Osteoblast (primary cell): ENCODE data around the gene MCOLN1. TPM values are rescaled to one million over a fixed set of nuclear protein-coding genes. Genes with fewer than 3 reads are reported as not detected.

Source experiments
- DNase-seq: peaks from one replicate; pipeline ENCODE4 v3.0.0; 2011; ENCODE audit warnings: low spot score, mixed read lengths; ENCODE audit not compliant: insufficient read length; ENCODE audit errors: missing footprints
- H2AFZ ChIP-seq: 2 replicates; pipeline ENCODE4 v1.6.0; 2011; ENCODE audit warnings: mild to moderate bottlenecking, low read length
- H3K27ac ChIP-seq: 2 replicates; pipeline ENCODE4 v1.5.1; 2011; ENCODE audit warnings: mild to moderate bottlenecking, low read depth, low read length, moderate library complexity
- H3K27me3 ChIP-seq: 2 replicates; pipeline ENCODE4 v1.6.0; 2012; ENCODE audit warnings: mild to moderate bottlenecking, control low read depth, inconsistent platforms, low read length, moderate library complexity; ENCODE audit not compliant: insufficient read depth
- H3K36me3 ChIP-seq: 2 replicates; pipeline ENCODE4 v1.5.1; 2011; ENCODE audit warnings: mild to moderate bottlenecking, low read length, control low read depth, moderate library complexity; ENCODE audit not compliant: insufficient read depth
- H3K4me1 ChIP-seq: 2 replicates; pipeline ENCODE4 v1.5.1; 2011; ENCODE audit warnings: mild to moderate bottlenecking, low read length, control low read depth, moderate library complexity; ENCODE audit not compliant: insufficient read depth
- H3K4me2 ChIP-seq: 2 replicates; pipeline ENCODE4 v1.6.0; 2011; ENCODE audit warnings: mild to moderate bottlenecking, low read length; ENCODE audit not compliant: insufficient read depth
- H3K4me3 ChIP-seq: fragments of 200-600 bp; sonication (generic); 3 replicates; pipeline ENCODE4 v1.5.1; 2012; ENCODE audit warnings: mild to moderate bottlenecking, low read length, inconsistent platforms; ENCODE audit not compliant: insufficient read depth
- H3K79me2 ChIP-seq: 2 replicates; pipeline ENCODE4 v1.6.0; 2012; ENCODE audit warnings: mild to moderate bottlenecking, low read length, control low read depth, inconsistent platforms; ENCODE audit not compliant: insufficient read depth
- H3K9me3 ChIP-seq: 2 replicates; pipeline ENCODE4 v1.5.1; 2011; ENCODE audit warnings: low read depth, low read length, control low read depth
- H4K20me1 ChIP-seq: 2 replicates; pipeline ENCODE4 v1.6.0; 2012; ENCODE audit warnings: mild to moderate bottlenecking, low read length, control low read depth; ENCODE audit not compliant: insufficient read depth
- total RNA-seq: library from RNA; depleted of rRNA; stranded (reverse); fragments of >200 nt; gene quantifications from 2 replicates; pipeline ENCODE4 v1.2.3, GENCODE V29; 2012
- TF ChIP-seq, protein P1 (sequence below): IDR thresholded peaks from 2 replicates; pipeline ENCODE4 v1.5.1; 2011; ENCODE audit warnings: mild to moderate bottlenecking, low read depth, low read length, moderate library complexity; ENCODE audit errors: extremely low read depth

Gene MCOLN1
- total RNA-seq, 1 donor, result 16.6 TPM

DNA sequence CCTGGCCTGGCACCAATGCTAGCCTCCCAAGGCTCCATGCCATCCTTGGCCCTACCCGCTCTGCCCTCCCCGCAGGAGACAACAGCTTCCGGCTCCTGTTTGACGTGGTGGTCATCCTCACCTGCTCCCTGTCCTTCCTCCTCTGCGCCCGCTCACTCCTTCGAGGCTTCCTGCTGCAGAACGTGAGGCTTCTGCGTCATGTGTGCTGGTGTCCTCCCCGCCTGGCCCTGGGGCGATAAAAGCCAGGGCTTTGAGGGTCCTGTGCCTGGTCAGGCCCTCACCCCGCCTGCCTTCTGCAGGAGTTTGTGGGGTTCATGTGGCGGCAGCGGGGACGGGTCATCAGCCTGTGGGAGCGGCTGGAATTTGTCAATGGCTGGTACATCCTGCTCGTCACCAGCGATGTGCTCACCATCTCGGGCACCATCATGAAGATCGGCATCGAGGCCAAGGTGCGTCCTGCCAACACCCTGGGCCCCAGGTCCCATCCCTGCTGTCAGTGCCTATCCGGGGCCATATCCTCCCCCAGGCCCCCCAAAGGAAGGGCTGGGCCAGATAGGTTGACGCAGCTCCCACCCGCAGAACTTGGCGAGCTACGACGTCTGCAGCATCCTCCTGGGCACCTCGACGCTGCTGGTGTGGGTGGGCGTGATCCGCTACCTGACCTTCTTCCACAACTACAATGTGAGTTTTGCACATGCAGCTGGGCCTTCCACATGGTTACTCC is 6.3 kb downstream of the MCOLN1 start:
- Histone ChIP-seq H2AFZ (no peak overlapping the region), H3K9me3 (no peaks in the 10 kb centered on the region), H4K20me1 (no peaks in the 10 kb centered on the region), H3K4me2 (no peak overlapping the region), H3K4me3 (no peak overlapping the region), H3K36me3 (peaks cover 5% of the 10 kb centered on the region), H3K27me3 (no peaks in the 10 kb centered on the region), H3K27ac (no peak overlapping the region), H3K79me2 (no peaks in the 10 kb centered on the region), H3K4me1 (peaks cover 7% of the 10 kb centered on the region)
- TF ChIP-seq, protein P1, sequence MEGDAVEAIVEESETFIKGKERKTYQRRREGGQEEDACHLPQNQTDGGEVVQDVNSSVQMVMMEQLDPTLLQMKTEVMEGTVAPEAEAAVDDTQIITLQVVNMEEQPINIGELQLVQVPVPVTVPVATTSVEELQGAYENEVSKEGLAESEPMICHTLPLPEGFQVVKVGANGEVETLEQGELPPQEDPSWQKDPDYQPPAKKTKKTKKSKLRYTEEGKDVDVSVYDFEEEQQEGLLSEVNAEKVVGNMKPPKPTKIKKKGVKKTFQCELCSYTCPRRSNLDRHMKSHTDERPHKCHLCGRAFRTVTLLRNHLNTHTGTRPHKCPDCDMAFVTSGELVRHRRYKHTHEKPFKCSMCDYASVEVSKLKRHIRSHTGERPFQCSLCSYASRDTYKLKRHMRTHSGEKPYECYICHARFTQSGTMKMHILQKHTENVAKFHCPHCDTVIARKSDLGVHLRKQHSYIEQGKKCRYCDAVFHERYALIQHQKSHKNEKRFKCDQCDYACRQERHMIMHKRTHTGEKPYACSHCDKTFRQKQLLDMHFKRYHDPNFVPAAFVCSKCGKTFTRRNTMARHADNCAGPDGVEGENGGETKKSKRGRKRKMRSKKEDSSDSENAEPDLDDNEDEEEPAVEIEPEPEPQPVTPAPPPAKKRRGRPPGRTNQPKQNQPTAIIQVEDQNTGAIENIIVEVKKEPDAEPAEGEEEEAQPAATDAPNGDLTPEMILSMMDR, result no peak
- no peak for DNase-seq

DNA sequence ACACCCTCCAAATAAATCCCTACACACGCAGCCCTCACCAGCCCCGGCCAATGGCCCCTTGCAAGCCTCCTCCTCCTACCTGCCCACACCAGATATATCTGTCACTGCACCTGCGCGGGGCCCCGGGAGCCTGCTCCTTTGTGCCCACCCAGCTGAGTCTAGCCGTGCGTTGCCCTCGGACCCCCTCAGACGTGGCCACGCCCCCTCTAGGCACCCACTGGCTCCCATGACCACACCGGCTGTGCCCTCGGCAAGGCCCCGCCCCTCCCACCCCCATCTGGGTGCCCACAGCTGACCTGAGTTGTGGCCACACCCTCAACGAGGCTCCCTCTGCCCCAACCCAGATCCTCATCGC is 6.8 kb downstream of the MCOLN1 start:
- no peak overlapping the region for H3K27ac ChIP-seq
- H4K20me1 ChIP-seq, result no peaks in the 10 kb centered on the region
- H2AFZ ChIP-seq, result no peak overlapping the region
- no peak for DNase-seq
- no peak overlapping the region for H3K4me3 ChIP-seq
- no peaks in the 10 kb centered on the region for H3K79me2 ChIP-seq
- TF ChIP-seq, protein P1, result no peak
- peaks cover 7% of the 10 kb centered on the region for H3K4me1 ChIP-seq
- peaks cover 5% of the 10 kb centered on the region for H3K36me3 ChIP-seq
- no peak overlapping the region for H3K4me2 ChIP-seq
- H3K9me3 ChIP-seq, result no peaks in the 10 kb centered on the region
- H3K27me3 ChIP-seq, result no peaks in the 10 kb centered on the region

DNA sequence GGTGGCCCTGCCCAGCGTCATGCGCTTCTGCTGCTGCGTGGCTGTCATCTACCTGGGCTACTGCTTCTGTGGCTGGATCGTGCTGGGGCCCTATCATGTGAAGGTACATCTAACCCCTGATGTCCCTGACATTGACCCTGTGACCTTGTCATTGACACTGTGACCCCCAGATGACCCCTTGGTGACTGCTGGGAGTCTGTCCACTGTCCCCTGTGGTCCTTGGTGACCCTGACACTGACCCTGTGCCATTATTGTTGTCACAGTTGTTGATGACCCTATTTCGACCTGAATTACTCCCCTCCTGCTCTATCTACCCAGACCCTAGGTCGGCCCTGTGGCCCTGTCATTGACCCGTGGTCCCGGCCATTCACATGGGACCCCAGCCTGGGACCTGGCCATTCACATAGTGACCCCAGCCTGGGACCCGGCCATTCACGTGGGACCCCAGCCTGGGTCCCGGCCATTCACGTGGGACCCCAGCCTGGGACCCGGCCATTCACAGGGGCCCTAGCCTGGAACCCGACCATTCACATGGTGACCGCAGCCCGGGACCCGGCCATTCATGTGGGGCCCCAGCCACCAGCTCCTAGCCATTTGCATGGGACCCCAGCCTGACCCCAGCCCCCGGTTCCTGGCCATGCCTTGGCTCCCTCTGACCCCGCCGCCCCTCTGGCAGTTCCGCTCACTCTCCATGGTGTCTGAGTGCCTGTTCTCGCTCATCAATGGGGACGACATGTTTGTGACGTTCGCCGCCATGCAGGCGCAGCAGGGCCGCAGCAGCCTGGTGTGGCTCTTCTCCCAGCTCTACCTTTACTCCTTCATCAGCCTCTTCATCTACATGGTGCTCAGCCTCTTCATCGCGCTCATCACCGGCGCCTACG is 7.4 kb downstream of the MCOLN1 start:
- no peaks in the 10 kb centered on the region for H3K9me3 ChIP-seq
- H3K4me3 ChIP-seq, result no peak overlapping the region
- H3K79me2 ChIP-seq, result no peaks in the 10 kb centered on the region
- no peaks in the 10 kb centered on the region for H4K20me1 ChIP-seq
- peaks cover 5% of the 10 kb centered on the region for H3K36me3 ChIP-seq
- H3K27ac ChIP-seq, result no peak overlapping the region
- peaks cover 7% of the 10 kb centered on the region for H3K4me1 ChIP-seq
- no peak overlapping the region for H3K4me2 ChIP-seq
- no peaks in the 10 kb centered on the region for H3K27me3 ChIP-seq
- TF ChIP-seq, protein P1, result no peak
- no peak overlapping the region for H2AFZ ChIP-seq
- DNase-seq, result no peak

DNA sequence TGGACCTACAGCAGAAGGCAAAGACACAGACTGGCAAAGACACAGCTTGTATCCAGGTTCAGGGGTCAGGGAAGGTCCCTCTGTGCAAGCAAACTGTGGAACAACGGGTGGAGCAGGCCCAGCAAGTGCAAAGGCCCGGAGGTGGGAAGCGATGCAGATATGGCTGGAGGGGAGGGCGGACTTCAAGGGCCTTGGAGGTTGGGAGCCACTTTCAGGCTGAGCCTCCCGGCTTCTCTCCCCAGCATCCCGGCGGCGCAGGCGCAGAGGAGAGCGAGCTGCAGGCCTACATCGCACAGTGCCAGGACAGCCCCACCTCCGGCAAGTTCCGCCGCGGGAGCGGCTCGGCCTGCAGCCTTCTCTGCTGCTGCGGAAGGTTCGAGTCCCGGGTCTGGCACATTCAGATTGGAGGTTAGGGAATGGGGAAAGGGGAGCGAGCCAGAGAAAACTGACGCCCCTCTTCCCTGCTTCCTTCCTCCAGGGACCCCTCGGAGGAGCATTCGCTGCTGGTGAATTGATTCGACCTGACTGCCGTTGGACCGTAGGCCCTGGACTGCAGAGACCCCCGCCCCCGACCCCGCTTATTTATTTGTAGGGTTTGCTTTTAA is 11.0 kb downstream of the MCOLN1 start:
- Histone ChIP-seq H3K27me3 (no peaks in the 10 kb centered on the region), H3K9me3 (no peaks in the 10 kb centered on the region), H3K36me3 (peaks cover 14% of the 10 kb centered on the region), H3K27ac (peak overlapping the region; percentile 54), H3K79me2 (peaks cover 3% of the 10 kb centered on the region), H3K4me2 (peak overlapping the region; percentile 98), H4K20me1 (no peaks in the 10 kb centered on the region), H3K4me3 (peak overlapping the region; percentile 99), H2AFZ (peak overlapping the region; percentile 92), H3K4me1 (peaks cover 12% of the 10 kb centered on the region)
- DNase-seq, result peak; percentile 96
- TF ChIP-seq, protein P1, result no peak
